Esophagus squamous epithelium (tissue), 5 donors: Measurements from ENCODE around the gene LRBA. TPM values are rescaled to one million over a fixed set of nuclear protein-coding genes. Genes with fewer than 3 reads are reported as not detected.
A peak's percentile ranks its signal among the peaks of the same experiment; 100 is the strongest.
"Not testable (repeated sequence)": the region's sequence is repeated elsewhere in the genome, so short reads cannot be mapped to it uniquely, and the experiment has no call there.

ENCODE experiments used
- DNase-seq: peaks from one replicate; lab custom pipeline; 2025; lab: John Stamatoyannopoulos, UW
- H3K27ac ChIP-seq, 4 donors: fragments of 200-600 bp; sonication (generic); one replicate each; pipeline ENCODE4 v1.5.1; 2016 to 2019; ENCODE audit warnings: mild to moderate bottlenecking in 1 of 4
- H3K27me3 ChIP-seq, 4 donors: fragments of 200-600 bp; sonication (generic); 1 replicate in 3 of 4; 2 replicates in 1 of 4; pipeline versions ENCODE4 v1.5.1 to v1.6.0; 2017 to 2021; ENCODE audit warnings: antibody characterized with exemption in 1 of 4
- H3K36me3 ChIP-seq, 3 donors: fragments of 200-600 bp; sonication (generic); one replicate each; pipeline ENCODE4 v1.5.1; 2016 to 2019
- H3K4me1 ChIP-seq, 3 donors: fragments of 200-600 bp; sonication (generic); one replicate each; pipeline ENCODE4 v1.5.1; 2017 to 2019
- H3K4me3 ChIP-seq, 4 donors: fragments of 200-600 bp; sonication (generic); 1 replicate in 3 of 4; 2 replicates in 1 of 4; pipeline ENCODE4 v1.5.1; 2016 to 2019; ENCODE audit warnings: mild to moderate bottlenecking in 2 of 4, moderate library complexity in 1 of 4
- H3K9me3 ChIP-seq, 3 donors: fragments of 200-600 bp; sonication (generic); one replicate each; pipeline ENCODE4 v1.5.1; 2016 to 2019
- POLR2A ChIP-seq, 4 donors: fragments of 450-650 bp; IDR thresholded peaks; one replicate each; pipeline ENCODE4 v1.6.1; 2017; ENCODE audit warnings: antibody characterized with exemption in 4 of 4, mild to moderate bottlenecking in 4 of 4, moderate library complexity in 3 of 4
- WGBS, 2 donors: methylation state at CpG; one replicate each; pipeline ENCODE4 v1.1.5; 2018; 5-methylcytosine and 5-hydroxymethylcytosine counted together
- intact Hi-C: fragments of 100-400 bp; cut with DNase I; formaldehyde crosslinking; loops from one replicate; pipeline ENCODE4 v1.15.0; 2022
- total RNA-seq, 4 donors: library from RNA; depleted of rRNA; stranded (reverse); fragments of >200 nt; gene quantifications; one replicate each; pipeline ENCODE4 v1.1.0, GENCODE V29; 2016
- TF ChIP-seq, protein P1 (sequence below), 6 experiments: fragments of 450-650 bp in 4 of 6; fragments of 200-600 bp in 2 of 6; sonication (generic) in 2 of 6; IDR thresholded peaks; one replicate each; pipeline ENCODE4 v1.5.1; 2016 to 2019; ENCODE audit warnings: antibody characterized with exemption in 6 of 6, mild to moderate bottlenecking in 4 of 6, moderate library complexity in 4 of 6
- donor health status: DM: yes; HTN: yes; CAD: no.

Gene LRBA
- total RNA-seq, 4 donors from 2014 or later = 54.7 to 91.8 (median 66.2) TPM

DNA sequence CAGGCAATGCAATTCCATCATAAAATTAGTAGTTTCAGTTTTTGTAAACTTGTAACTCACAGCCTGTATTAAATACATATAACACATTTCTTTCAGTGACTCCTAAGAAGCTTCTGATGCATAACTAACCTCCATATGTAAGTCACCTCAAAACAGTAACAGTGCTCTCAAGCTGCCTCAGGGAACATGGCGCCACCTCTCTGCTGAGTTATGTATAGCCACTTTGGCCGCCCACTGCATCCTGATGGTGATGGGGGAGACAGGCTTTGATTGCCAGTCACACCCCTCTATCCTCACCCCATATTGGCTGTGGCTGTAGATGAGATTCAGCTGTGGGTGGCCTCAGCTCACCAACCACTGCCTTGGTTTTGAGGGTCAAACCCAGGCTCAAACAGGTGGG lies 54.3 kb downstream of the LRBA start:
- Histone ChIP-seq H3K27ac (no peak overlapping the region), H3K36me3 (peaks cover 0 to 13% (median 0%) of the 10 kb centered on the region in 3 donors), H3K9me3 (peaks cover 0 to 11% (median 4%) of the 10 kb centered on the region in 3 donors), H3K27me3 (no peaks in the 10 kb centered on the region), H3K4me1 (peaks cover 0 to 17% (median 0%) of the 10 kb centered on the region in 3 donors), H3K4me3 (no peak overlapping the region)
- DNase-seq = no peak
- 84 to 93% methylated on average over 2 of the region's 2 CpGs for whole genome bisulfite sequencing, 2 donors
- TF ChIP-seq, protein P1, sequence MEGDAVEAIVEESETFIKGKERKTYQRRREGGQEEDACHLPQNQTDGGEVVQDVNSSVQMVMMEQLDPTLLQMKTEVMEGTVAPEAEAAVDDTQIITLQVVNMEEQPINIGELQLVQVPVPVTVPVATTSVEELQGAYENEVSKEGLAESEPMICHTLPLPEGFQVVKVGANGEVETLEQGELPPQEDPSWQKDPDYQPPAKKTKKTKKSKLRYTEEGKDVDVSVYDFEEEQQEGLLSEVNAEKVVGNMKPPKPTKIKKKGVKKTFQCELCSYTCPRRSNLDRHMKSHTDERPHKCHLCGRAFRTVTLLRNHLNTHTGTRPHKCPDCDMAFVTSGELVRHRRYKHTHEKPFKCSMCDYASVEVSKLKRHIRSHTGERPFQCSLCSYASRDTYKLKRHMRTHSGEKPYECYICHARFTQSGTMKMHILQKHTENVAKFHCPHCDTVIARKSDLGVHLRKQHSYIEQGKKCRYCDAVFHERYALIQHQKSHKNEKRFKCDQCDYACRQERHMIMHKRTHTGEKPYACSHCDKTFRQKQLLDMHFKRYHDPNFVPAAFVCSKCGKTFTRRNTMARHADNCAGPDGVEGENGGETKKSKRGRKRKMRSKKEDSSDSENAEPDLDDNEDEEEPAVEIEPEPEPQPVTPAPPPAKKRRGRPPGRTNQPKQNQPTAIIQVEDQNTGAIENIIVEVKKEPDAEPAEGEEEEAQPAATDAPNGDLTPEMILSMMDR (IDR thresholded peaks at IDR 0.05) = peak in 5 of 6 experiments; percentile 27 to 60 (median 32)
- no peak for TF ChIP-seq POLR2A (IDR thresholded peaks at IDR 0.05)
- intact Hi-C loops = no loop called here

DNA sequence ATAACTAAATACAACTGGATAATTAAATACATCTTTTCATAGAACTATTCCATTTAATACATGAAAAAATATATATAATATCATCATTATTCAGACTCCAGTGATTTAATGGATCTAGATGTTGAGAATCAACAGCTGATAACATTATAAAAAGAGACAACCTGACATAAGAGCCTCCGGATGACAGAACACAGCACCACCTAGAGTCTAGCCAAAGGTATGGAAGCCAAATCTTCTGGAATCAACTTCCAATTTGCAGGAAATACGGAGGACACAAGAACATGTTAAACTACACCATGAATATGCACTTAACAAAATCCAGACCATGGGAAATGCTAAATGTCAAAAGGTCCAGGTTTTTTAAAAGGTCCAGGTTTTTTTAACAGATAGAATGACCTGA lies 55.0 kb downstream of the LRBA start:
- Histone ChIP-seq H3K9me3 (peaks cover 0 to 11% (median 4%) of the 10 kb centered on the region in 3 donors), H3K4me3 (no peak overlapping the region), H3K27me3 (no peaks in the 10 kb centered on the region), H3K36me3 (peaks cover 0 to 13% (median 0%) of the 10 kb centered on the region in 3 donors), H3K27ac (no peak overlapping the region), H3K4me1 (peaks cover 0 to 17% (median 0%) of the 10 kb centered on the region in 3 donors)
- TF ChIP-seq POLR2A (IDR thresholded peaks at IDR 0.05) = no peak
- TF ChIP-seq, protein P1 (IDR thresholded peaks at IDR 0.05) = peak in 4 of 6 experiments; percentile 20 to 59 (median 34)
- intact Hi-C loops = no loop called here
- WGBS, 2 donors = 50 to 92% methylated on average over 2 of the region's 2 CpGs
- no peak for DNase-seq

DNA sequence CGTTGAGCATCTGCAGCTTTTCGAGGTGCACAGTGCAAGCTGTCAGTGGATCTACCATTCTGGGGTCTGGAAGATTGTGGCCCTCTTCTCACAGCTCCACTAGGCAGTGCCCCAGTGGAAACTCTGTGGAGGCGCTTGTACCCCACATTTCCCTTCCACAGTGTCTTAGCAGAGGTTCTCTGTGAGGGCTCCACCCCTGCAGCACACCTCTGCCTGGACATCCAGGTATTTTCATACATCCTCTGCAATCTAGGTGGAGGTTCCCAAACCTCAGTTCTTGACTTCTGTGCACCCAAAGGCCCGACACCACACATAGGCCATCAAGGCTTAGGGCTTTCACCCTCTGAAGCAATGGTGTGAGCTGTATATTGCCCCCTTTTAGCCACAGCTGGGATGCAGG lies 57.1 kb downstream of the LRBA start:
- H3K27me3 ChIP-seq, H3K27ac ChIP-seq, DNase-seq, H3K4me3 ChIP-seq, intact Hi-C loops: not testable (repeated sequence)
- Histone ChIP-seq H3K36me3 (peaks cover 0 to 13% (median 0%) of the 10 kb centered on the region in 3 donors), H3K9me3 (peaks cover 0 to 11% (median 4%) of the 10 kb centered on the region in 3 donors), H3K4me1 (peaks cover 0 to 17% (median 0%) of the 10 kb centered on the region in 3 donors)
- WGBS, 2 donors = 97 to 100% methylated on average over 1 to 3 of the region's 4 CpGs

DNA sequence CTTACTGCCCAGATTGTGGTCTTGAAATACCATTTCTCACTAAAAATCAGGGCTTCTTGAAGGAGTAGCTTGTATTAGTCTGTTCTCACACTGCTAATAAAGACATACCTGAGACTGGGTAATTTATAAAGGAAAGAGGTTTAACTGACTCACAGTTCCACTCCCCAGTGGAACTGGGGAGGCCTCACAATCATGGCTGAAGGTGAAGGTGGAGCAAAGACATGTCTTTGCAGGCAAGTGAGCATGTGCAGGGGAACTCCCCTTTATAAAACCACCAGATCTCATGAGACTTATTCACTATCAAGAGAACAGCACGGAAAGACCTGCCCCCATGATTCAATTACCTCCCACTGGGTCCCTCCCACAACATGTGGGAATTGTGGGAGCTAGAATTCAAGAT lies 58.0 kb downstream of the LRBA start:
- H3K4me1 ChIP-seq = peaks cover 0 to 17% (median 0%) of the 10 kb centered on the region in 3 donors
- H3K4me3 ChIP-seq, H3K27ac ChIP-seq, intact Hi-C loops, H3K27me3 ChIP-seq, DNase-seq: not testable (repeated sequence)
- 40 to 64% methylated on average over 1 of the region's 1 CpG for WGBS, 2 donors
- peaks cover 0 to 11% (median 4%) of the 10 kb centered on the region in 3 donors for H3K9me3 ChIP-seq
- H3K36me3 ChIP-seq = peaks cover 0 to 13% (median 0%) of the 10 kb centered on the region in 3 donors

DNA sequence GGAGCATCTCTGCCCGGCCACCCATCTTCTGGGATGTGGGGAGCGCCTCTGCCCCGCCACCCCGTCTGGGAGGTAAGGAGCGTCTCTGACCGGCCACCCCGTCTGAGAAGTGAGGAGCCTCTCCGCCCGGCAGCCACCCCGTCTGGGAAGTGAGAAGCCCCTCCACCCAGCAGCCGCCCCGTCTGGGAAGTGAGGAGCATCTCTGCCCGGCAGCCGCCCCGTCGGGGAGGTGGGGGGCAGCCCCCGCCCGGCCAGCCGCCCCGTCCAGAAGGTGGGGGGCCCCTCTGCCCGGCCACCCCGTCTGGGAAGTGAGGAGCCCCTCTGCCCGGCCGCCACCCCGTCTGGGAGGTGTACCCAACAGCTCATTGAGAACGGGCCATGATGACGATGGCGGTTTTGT lies 61.2 kb downstream of the LRBA start:
- DNase-seq, intact Hi-C loops, H3K4me3 ChIP-seq, H3K27me3 ChIP-seq, H3K27ac ChIP-seq: not testable (repeated sequence)
- H3K9me3 ChIP-seq = peaks cover 0 to 11% (median 4%) of the 10 kb centered on the region in 3 donors
- peaks cover 0 to 13% (median 0%) of the 10 kb centered on the region in 3 donors for H3K36me3 ChIP-seq
- peaks cover 0 to 15% (median 0%) of the 10 kb centered on the region in 3 donors for H3K4me1 ChIP-seq
- WGBS, 2 donors = 100% methylated on average over 1 of the region's 28 CpGs; no CpG with 5 or more reads in 1 of the 2 donors

DNA sequence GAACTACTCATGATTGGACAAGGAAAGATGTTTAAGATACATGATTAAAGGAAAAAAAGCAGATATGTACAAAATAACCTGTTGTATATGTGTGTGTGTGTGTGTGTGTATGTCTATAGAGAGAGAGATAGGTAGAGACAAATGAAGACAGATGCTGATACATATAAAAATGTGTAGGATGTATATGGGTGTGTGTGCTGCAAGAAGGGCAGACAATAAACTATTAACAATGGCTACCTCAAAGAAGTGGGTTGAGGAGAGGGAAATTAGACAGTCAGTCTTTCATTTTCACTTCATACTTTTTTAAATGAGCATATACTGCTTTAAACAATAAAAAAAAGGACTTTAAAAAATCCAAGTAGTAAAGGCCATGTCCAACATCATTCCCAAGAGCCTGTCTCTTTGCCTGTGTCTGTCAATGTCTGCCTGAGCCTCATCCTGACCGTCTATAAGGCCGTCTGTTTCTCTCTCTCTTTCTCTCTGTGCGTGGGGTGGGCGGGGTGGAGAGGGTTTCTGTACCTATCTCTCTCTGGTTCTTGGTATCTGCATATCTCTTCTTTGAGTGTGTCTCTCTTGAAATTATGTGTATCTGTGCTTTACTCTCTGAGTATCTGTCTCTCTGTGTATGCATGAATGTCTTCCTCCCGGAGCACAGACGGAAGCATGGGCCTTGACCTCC lies 62.8 kb downstream of the LRBA start:
- no peak for DNase-seq
- intact Hi-C loops = no loop called here

More for the DNA sequence above, 62.8 kb downstream of the LRBA start:
- no peaks in the 10 kb centered on the region for H3K27me3 ChIP-seq
- TF ChIP-seq, protein P1 (IDR thresholded peaks at IDR 0.05) = no peak
- TF ChIP-seq POLR2A (IDR thresholded peaks at IDR 0.05) = no peak
- peaks cover 0 to under 1% (median 0%) of the 10 kb centered on the region in 3 donors for H3K9me3 ChIP-seq
- H3K4me1 ChIP-seq = peaks cover 0 to 15% (median 0%) of the 10 kb centered on the region in 3 donors
- no peak overlapping the region for H3K27ac ChIP-seq
- 81 to 91% methylated on average over 6 of the region's 6 CpGs for WGBS, 2 donors
- H3K4me3 ChIP-seq = no peak overlapping the region
- H3K36me3 ChIP-seq = peaks cover 0 to 1% (median 0%) of the 10 kb centered on the region in 3 donors
